HG03097 (cell line): ENCODE results near the gene SGF29.
"Not testable (repeated sequence)": the region's sequence is repeated elsewhere in the genome, so short reads cannot be mapped to it uniquely, and the experiment has no call there.

Experiments used
- ATAC-seq: cut with Tn5 transposase; IDR thresholded peaks from one replicate; pipeline ENCODE4 v1.9.1; 2021; ENCODE audit not compliant: unreplicated experiment, low FRiP score

Gene SGF29

GRCh38 chr16:28553776-28554633 is at the start of gene SGF29:
SGF29 (plus strand) TSS chr16:28553920; CDS start chr16:28581070, 27,150 bp downstream.
- peak; percentile 69 for ATAC-seq

- no peak for ATAC-seq
Measured at GRCh38 chr16:28504707-28505404, 48.9 kb upstream of the SGF29 start.

GRCh38 chr16:28505489-28506137 is 48.1 kb upstream of the SGF29 start:
- ATAC-seq = no peak

- no peak for ATAC-seq
Measured at GRCh38 chr16:28511031-28511430, 42.7 kb upstream of the SGF29 start.

- no peak for ATAC-seq
Measured at GRCh38 chr16:28511801-28512789, 41.6 kb upstream of the SGF29 start.

GRCh38 chr16:28513484-28514181 is 40.1 kb upstream of the SGF29 start:
- no peak for ATAC-seq

GRCh38 chr16:28514246-28514645 is 39.5 kb upstream of the SGF29 start:
- ATAC-seq = no peak

GRCh38 chr16:28520672-28521071 is 33.0 kb upstream of the SGF29 start:
- no peak for ATAC-seq

GRCh38 chr16:28521436-28521835 is 32.3 kb upstream of the SGF29 start:
- ATAC-seq = no peak

GRCh38 chr16:28522792-28523191 is 30.9 kb upstream of the SGF29 start:
- ATAC-seq = no peak

GRCh38 chr16:28524681-28525171 is 29.0 kb upstream of the SGF29 start:
- no peak for ATAC-seq

- no peak for ATAC-seq
Measured at GRCh38 chr16:28526201-28527099, 27.3 kb upstream of the SGF29 start.

- ATAC-seq = not testable (repeated sequence)
Measured at GRCh38 chr16:28527100-28527785, 26.5 kb upstream of the SGF29 start.

- no peak for ATAC-seq
Measured at GRCh38 chr16:28527985-28528384, 25.7 kb upstream of the SGF29 start.

- ATAC-seq = no peak
Measured at GRCh38 chr16:28528463-28528867, 25.3 kb upstream of the SGF29 start.

- no peak for ATAC-seq
Measured at GRCh38 chr16:28529124-28529523, 24.6 kb upstream of the SGF29 start.

GRCh38 chr16:28531777-28532744 is 21.7 kb upstream of the SGF29 start:
- no peak for ATAC-seq
